ENCODE measurements around the gene DHCR24.

The DHCR24 gene

GRCh38 chr1:54803761-54804470, 83.1 kb downstream of the DHCR24 start:
- Histone ChIP-seq H3K27ac (no peak overlapping the region), H3K9ac (ENCODE audit: insufficient read length) (no peak overlapping the region), H3K9me3 (ENCODE audit: low read depth, low read length) (no peaks in the 10 kb centered on the region), H3K4me3 (no peak overlapping the region), H3K36me3 (ENCODE audit: insufficient read depth, low read length) (no peaks in the 10 kb centered on the region)
- no peak for DNase-seq (ENCODE audit: low read depth, low spot score)
- no peak for TF ChIP-seq EZH2 (IDR thresholded peaks at IDR 0.05)
- no peak for TF ChIP-seq FOXP2 (optimal IDR thresholded peaks at IDR 0.05; ENCODE audit: control extremely low read depth, extremely low read length, insufficient read depth)
- TF ChIP-seq POLR2AphosphoS5 (IDR thresholded peaks at IDR 0.05; ENCODE audit: borderline replicate concordance, low read depth, low read length): no peak

- H3K4me3 ChIP-seq: no peak within 1 kb of the TSS
- no peak for TF ChIP-seq FOXP2 (optimal IDR thresholded peaks at IDR 0.05; ENCODE audit: control extremely low read depth, extremely low read length, insufficient read depth)
- TF ChIP-seq POLR2AphosphoS5 (IDR thresholded peaks at IDR 0.05; ENCODE audit: borderline replicate concordance, low read depth, low read length): no peak
- no peak for TF ChIP-seq EZH2 (IDR thresholded peaks at IDR 0.05)
- no peaks in the 10 kb centered on the region for H3K9me3 ChIP-seq (ENCODE audit: low read depth, low read length)
- no peak within 1 kb of the TSS for H3K27ac ChIP-seq
- no peaks in the 10 kb centered on the region for H3K36me3 ChIP-seq (ENCODE audit: insufficient read depth, low read length)
- no peak for DNase-seq (ENCODE audit: low read depth, low spot score)
- no peak within 1 kb of the TSS for H3K9ac ChIP-seq (ENCODE audit: insufficient read length)
Observed at GRCh38 chr1:54800899-54801759, 85.9 kb downstream of the DHCR24 start, which contains the start of gene TTC22. Gene TTC22, minus strand, starts transcription at chr1:54801323. Its CDS starts 160 bp downstream, at chr1:54801163.

DNA sequence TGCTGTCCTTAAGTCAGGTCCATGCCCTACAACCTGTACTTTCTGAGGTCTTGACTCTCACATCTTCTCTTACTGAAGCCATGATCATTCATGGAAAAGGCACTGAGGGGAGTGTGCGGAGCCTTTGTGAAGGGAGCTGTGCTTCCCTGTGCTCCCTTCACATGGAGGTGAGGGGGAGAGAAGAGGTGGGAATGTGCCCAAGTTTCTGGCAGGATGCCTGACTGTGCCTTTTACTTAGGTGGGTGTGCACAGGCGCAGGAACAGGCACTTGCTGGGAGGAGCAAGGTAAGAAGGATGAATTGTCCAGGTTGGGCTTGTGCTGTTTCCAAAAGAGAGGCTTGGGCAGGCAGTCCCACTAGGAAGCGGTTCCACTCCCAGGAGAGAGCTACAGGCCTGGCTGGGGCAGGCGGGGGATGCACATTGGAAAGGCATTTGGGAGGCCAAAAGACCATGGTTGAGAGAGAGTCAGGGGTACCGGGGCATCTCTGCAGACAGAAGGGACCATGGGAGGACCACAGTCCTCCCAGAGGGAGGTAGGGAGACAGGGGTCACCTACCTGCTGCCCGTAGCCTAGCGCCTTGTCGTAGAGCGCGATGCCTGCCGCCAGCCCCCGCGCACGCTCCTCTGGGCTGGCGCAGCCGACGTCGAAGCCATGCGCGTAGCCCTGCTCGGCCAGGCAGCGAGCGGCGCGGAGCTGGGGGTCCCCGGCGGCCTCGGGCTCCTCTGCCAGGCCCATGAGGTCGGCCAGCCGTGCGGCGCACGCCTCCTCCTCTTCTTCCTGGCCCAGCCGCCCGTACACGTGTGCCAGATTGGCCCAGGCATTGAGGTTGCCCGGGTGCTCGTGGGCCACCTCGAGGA, 86.7 kb downstream of the DHCR24 start:
- H3K4me3 ChIP-seq: no peak overlapping the region
- DNase-seq (ENCODE audit: low read depth, low spot score): no peak

More for the DNA sequence above, 86.7 kb downstream of the DHCR24 start:
- no peaks in the 10 kb centered on the region for H3K36me3 ChIP-seq (ENCODE audit: insufficient read depth, low read length)
- H3K9me3 ChIP-seq (ENCODE audit: low read depth, low read length): no peaks in the 10 kb centered on the region
- H3K27ac ChIP-seq: no peak overlapping the region
- no peak for TF ChIP-seq FOXP2 (optimal IDR thresholded peaks at IDR 0.05; ENCODE audit: control extremely low read depth, extremely low read length, insufficient read depth)
- no peak for TF ChIP-seq EZH2 (IDR thresholded peaks at IDR 0.05)
- TF ChIP-seq POLR2AphosphoS5 (IDR thresholded peaks at IDR 0.05; ENCODE audit: borderline replicate concordance, low read depth, low read length): no peak
- H3K9ac ChIP-seq (ENCODE audit: insufficient read length): no peak overlapping the region

All from SK-N-MC (cell line).